NCI-H1048 (cell line): ENCODE results near the gene ATP9A.

ENCODE experiments used
- DNase-seq: peaks from one replicate; lab custom pipeline; 2025; lab: John Stamatoyannopoulos, UW

Gene ATP9A

DNA sequence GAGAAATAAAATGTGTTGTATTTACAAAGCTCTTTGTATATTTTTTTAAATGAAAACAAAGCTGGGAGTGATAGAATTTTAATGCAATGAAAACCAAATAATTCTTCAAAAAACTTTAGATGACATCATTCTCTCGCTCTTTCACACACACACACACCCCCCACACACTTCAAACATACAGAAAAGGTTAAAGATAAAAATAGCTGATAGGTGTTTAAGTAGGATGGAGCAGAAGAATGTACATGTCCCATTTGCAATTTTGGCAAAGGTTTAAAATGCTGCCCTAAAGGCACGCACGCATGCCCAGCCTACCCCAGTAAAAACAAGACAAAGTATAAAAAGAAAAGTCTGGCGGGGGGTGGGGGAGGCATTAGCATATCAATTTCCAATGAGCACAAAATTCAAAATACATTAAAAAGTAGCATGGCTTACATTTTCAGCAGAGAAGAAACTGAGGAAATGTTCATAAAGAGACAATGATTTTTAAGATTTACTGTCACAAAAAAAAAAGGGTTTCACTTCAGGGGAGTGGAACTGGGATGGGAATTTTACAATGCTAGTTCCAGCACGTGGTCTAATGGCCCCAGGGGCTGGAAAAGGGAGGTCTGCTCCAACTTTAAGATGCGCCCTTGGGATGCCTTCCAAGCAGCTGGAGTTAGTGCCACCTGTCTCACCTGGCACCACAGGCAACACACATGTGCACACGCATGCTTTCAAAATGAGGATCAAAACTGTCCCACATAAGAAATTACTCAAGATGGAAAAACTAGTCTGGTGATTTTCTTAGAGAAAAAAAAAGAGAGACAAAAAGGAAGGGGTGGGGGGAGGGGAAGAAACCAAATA lies 170.6 kb downstream of the ATP9A start:
- DNase-seq, result no peak

DNA sequence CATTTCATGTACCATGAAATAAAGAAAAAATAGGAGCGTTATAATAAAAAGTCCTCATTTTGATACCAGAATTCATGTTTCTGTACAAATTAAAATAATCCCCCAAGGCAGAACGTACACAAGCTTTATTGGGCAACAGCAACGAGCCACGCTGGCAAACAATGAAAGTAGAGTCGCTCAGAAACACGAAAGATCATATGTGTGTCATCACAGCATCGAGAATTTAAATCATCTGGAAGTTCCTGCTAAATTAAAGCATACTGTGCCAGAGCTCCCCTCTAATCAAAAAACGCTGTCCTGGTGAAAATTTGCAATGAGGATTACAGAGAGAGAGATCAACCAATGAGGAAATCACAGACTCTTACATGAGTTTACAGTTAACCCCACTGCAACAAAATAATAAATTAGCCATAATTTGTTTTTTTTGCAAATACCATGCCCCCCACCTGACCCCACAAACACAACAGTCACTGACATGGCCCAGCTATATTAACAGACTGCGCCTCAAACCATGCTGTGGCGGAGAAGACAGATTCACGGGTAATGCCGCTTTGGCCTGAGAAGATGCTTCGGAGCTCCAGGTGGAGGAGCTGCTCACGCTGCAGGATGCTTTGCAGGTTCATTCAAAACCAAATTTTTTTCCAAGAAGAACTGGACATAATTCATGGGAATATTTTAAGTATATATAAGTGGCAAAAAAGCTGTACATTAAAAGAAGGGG lies 171.4 kb downstream of the ATP9A start:
- DNase-seq, result no peak

DNA sequence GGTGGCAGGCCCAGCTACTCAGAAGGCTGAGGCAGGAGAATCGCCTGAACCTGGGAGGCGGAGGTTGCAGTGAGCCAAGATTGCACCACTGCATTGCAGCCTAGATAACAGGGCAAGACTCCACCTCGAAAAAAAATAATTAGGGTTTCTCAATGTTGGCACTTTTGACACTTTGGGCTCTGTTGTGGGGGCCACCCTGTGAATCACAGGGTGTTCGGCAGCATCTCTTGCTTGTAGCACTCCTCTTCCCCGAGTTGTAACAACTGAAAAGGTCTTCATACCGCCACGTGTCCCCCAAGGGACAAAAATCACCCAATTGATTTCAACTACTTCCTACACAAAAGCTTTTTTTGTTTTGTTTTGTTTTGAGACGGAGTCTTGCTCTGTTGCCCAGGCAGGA lies 172.4 kb downstream of the ATP9A start:
- DNase-seq, result no peak

DNA sequence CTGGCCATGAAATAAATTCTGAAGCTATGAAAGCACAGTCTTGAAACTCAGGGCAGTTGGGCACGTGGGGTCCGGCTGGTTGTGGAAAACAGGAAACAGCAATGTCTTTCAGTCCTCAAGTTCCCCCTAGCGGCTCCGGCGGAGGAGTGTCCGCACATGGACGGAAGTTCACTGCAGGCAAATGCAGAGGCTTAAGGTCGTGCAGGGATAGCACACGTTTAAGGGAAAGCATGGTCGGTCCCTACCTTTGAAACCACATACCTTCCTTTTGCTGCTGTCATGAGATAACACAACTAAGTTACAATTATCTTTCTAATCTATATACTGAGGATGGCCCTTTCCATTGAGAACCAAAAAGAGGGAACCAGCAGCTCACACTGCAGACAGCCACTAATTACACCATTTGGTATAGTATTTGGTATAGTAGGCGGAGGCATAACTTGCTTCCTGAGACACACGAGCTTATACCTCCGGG lies 173.1 kb downstream of the ATP9A start:
- peak; percentile 51 for DNase-seq

DNA sequence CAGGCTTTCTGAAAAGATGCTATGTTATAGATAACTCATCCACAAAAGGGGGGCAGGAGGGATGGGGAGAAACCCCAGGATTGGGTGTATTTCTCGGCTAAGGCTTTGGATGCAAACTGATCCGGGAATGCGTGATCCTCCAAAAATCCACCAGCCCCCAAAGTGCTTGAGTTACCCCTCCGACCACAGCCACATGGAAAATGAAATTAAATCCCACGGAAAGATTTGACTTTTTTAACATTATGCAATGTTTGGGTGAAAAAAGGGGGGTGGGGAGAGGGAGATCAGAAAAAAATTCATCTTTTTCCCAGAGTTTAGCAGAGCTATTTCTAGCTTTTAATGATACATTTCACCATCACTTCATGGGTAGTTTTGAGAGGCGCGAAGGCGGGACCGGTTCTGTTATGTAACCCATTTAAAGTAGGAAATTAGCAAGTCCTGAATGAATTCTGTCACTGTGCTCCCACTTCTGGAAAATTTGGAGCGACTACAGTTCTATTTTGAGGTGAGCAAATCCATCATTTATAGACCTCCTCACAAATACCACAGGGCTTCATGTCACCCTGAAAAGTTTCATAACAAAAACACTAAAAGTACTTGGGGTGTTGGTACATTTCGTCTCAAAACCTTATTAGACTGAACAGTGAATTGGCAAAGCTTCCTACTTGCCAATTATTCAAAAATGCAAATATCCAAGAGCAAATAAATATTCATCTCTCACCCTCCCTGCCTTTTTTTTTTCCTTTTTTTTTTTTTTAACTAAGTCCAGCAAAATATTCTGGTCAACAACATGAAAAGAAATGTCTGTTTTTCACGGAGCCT lies 173.7 kb downstream of the ATP9A start:
- no peak for DNase-seq

DNA sequence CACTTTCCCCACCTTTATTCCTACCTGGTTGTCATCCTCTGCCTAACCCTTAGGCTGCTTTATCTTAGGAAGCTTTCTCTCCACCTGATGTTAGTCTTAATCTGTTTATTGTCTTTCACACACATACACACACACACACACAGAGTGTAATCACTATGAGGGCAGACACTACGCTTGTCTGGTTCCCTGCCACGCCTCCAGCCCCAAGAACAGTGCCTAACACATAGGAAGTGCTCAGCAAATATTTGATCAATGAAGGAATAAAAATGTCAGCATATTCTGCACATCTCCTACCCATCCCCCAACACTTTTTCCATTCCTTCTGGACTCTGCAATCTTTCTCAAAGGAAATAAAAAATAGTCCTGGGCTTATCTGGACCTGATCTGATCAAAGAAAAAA lies 174.6 kb downstream of the ATP9A start:
- no peak for DNase-seq

DNA sequence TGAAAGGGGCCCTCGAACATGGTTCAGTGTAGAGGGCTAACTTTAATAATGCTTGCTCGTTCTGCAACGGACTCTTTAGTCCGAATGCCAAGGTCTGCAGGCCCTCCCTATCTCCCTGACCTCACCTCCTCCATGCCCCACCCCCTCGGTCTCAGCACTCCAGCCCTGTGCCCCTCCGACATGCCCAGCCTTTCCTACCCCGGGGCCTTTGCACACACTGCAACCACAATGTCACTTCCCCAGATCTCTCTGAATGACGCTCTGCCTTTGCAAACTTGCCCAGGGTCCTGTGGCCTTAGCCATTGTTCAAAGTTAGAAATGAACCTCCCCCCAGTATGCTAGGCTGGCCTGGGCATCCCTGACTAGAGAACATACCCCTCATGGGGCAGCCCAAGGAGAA lies 175.6 kb downstream of the ATP9A start:
- DNase-seq, result no peak

DNA sequence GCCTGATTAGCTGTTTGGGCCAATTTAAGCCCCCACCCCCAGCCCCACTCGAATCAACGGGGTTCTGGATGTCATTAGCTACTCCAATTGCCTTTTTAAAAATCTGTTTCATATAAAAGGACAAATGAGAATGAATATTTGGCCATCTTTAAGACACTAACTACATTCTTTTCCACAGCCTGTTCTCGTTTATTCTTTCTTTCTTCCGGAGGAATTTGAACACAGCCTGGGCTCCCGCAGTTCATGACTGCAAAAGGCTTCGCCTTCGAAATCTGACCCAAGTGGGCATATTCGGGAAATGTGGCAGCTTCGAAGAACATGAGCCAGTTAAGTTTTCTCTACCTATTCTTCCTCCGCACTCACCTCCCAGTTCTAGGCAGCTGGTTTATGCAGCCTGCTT lies 176.3 kb downstream of the ATP9A start:
- DNase-seq, result no peak

DNA sequence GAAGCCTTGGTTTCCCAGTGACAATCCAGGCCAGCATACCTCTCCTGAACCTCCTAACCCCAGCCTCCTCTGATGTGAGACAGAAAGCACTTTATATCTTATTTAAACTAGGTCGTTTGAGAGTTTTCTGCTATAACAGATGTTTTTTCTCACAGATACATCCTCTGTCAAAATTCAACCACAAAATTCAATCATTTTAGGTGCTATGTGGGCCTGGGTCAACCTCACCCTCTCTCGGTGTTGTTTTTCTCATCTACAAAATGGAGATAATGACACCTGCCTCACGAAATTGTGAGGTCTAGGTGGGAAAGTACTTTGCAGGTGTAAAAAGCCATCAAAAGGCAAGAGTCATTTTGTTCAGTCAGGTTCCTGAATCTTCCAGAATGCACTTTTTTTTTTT lies 179.4 kb downstream of the ATP9A start:
- DNase-seq, result no peak

DNA sequence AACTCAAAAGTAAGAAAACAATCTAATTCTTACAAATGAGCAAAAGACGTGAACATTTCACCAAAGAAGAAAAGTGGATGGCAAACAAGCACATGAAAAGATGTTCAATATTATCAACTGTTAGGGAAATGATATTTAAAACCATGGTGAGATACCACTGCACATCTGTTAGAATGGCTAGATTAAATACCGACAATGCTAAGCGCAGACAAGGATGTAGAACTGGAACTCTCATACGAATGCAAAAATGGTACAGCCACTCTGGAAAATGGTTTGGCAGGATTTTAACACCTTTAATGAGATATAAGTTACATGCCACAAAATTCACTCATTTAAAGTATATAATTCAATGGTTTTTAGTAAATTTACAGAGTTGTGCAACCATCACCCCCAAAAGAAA lies 181.0 kb downstream of the ATP9A start:
- no peak for DNase-seq

DNA sequence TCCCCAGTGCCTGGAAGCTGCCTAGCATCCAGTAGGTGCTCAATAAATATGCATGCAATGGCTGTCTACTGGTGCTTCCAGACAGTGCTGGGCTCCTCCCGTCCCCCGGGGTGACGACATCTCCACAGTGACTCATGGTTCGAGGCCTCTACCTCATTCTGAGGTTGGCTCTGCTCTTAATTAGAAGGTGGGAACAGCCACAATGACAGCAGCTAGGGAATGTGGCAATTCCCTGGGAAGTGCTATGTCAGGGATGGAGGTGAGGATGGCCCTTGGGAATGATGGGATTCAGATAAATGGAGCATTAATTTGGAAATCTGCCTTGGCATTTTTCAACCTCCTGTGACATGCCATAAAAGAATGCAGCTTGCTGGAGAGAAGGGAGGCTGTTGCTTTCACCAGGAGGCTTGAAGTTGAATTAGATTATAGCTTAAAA lies 182.2 kb downstream of the ATP9A start:
- DNase-seq, result no peak

DNA sequence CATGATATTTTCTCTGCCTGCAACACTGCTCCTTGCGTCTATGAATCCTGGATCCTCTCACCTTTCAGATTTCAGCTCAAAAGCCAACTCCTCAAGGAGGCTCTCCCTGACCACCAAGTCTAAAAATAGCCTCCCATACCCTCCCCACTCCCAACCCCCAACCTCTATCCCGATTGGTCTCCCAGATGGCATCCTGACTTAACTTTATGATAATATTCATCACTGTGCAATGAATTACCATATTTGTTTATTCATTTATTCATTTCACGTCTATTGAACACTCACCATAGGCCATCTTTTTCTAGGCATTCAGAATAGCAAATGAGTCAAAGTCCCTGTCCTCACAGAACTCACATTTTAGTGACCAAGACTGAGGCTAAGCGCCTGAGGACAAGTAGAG lies 183.0 kb downstream of the ATP9A start:
- no peak for DNase-seq

DNA sequence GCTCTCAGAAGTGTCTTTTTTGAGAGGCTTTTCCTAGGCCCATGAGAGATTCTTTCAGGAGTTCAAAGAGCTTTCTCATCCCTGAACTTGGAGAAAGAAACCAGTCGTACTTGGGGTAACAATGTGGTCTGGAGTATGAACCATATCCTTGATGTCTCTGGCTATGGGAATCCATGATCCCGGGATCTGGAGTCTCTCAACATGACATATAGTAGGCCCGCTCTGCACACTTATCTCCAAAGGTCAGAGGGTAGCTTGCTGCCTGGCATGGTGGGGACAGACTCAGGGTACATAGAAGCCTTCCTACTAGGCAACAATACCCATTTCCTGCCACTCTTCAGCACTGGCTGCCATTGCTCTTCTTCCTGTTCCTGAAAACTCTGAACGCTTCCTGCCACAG lies 183.5 kb downstream of the ATP9A start:
- DNase-seq, result no peak

DNA sequence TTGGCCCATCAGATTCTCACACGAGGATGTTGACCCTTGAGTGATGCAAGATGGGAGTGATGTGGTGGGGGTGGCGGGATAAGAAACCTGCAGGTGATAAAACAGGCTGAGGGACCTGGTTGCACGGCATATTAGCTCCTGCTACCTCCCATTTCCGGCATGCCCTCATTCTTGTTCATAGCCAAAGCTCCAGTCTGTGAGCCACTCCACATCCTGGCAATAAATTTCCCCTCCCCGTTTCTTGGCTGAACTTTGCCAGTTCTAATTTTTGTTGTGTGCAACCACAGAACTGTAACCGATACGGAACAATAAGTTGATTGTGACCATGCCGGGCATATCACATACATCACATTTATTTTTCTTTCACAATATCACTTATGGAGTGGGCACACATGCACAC lies 184.1 kb downstream of the ATP9A start:
- DNase-seq, result no peak

DNA sequence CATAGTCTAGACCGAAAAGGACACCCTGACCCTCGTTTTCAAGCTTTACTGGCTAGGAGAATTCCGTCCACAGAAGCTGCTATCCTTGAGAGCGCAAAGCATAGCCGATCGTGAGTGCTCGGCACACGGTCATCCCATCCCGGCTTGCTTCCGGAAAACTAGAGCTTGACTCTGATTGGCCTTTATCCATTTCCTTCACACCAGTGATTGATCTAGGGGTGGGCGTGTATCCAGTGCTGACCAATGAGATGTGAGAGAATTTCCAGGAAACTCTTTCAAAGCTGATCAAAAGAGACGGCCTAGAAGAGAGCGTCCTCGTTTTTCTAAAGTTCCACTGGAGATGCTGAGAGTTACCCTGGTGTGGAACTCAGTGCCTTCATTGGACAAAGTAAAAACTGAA lies 184.7 kb downstream of the ATP9A start:
- no peak for DNase-seq

DNA sequence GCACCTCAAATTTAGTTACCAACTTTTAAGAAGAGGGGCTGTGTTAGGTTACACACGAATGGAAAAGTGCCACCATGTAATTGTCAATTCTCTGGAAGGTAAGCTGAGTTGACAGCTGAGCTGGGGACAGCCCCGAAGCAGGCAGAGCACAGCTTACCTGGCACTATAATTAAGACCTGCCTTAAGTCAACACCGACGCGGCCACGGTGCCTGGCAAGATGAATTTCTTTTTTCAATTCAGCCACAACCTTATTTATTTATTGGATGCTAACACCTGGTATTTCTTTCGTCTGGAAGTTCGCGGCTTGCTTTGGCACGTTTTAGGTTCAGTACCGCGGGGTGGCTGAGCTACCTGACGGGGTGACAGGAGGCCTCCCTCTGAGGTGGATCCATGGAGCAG lies 185.1 kb downstream of the ATP9A start:
- no peak for DNase-seq

DNA sequence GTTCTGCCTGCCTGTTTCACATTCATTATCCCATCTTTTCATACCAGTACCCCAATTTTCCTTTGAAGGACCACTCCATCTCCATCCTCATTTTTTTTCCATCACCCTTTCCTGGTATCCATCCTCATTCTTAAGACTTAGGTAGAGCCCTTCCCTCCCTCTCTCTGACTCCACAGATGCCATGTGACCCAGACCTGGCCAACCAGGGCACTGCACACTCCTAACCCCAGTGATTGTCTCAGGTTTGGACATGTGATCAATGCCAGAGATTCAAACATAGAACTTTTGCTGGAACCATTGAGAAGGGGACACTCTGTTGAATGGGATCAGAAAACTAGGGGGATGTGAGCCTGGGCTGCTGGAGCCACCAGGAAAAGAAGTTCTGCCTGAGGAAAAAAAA lies 186.6 kb downstream of the ATP9A start:
- no peak for DNase-seq

DNA sequence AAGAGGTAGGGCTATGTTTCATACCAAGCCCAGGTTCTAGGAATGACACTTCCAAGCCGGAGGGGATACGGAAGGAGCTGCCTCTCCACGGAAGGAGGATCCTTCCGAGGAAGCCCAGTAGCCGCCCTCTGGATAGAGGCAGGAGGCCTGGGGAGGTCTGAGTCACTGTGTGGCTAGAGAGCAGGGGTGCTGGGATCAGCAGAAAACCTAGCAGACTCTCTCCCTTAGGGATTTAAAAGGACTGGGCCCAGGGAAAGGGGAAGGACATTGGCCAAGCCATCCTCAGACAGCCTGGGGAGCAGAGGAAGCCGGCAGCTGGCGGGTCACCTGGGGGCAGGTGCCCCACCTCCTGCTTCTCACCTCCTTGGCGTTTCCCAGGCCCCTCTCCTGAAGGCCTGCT lies 189.1 kb downstream of the ATP9A start:
- DNase-seq, result no peak

DNA sequence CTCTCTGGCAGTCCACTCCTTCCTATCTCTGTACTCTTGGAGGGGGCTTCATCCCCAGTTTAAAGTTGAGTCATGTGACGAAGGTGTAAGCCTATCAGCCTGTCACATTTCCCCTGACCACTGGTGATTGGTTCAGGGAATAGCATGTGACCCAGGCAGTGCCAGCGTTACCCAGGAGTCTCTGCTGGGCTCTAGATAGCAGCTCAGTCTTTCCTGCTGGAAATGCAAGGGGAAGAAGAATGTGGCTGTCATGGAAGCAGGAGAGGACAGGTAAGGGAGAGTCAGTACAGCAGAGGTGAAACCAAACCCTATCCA lies 190.1 kb downstream of the ATP9A start:
- DNase-seq, result no peak

DNA sequence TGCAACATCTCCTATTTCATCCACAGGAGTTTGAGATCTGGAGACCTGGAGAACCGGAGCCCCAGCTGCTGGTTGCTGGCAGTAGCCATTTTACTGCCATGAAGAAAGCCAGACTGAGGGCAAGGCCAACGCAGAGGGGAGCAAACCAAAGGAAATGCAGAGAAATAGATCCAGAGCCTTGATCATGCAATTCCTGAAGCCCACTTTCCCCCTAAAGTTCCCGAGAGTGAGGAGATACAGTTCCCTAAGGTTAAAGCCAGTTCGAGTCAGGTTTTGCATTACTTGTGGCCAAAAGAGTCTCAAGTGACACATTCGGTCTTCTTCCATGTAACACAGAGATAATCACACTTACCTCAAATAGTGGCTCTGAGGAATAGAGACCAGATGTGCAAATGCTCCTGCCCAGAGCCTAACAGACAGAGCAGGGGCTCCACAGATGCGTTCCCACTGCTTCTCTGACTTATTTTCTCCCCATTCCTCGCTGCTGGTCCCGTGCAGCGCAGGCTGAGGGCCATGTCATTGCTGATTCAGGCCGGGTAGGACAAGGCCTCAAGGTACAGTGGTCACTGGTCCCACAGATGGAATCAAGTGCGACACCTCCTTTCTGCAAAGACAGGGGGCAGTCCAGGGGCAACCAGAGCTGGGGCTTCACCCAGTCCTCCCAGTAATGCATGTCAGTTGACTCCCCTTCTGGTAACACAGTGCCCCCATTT lies 190.6 kb downstream of the ATP9A start:
- no peak for DNase-seq

DNA sequence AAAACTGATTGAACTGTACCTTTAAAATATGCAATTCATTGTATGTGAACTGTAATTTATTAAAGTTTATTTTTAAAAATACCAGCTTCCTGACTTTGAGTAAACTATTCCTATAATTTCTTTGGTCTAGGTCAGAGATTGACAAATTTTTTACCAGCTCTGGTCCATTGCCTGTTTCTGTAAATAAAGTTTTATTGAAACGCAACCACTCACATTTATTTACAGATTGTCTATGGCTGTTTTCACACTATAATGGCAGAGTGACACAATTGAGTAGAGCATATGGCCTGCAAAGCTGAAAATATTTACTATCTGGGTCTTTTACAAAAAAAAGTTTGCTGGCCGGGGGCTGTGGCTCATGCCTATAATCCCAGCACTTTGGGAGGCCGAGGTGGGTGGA lies 192.7 kb downstream of the ATP9A start:
- DNase-seq, result no peak
